WTC11 (cell line): ENCODE measurements around the gene C19orf25. TPM values are rescaled to one million over a fixed set of nuclear protein-coding genes. Genes with fewer than 3 reads are reported as not detected.

Experiments used
- ATAC-seq: fragments of 200-7000 bp; cut with Tn5 transposase; 2 replicates; pipeline ENCODE4 v1.10.0; 2021; ENCODE audit warnings: mild to moderate bottlenecking, moderate library complexity
- CTCF ChIA-PET: fragments of 300-600 bp; sonication (Branson Sonifier 250); formaldehyde crosslinking; loops from one replicate; lab custom pipeline; 2021; ENCODE audit warnings: antibody characterized with exemption; lab: Charles Lee
- POLR2A ChIA-PET: fragments of 350-600 bp; sonication (Branson Sonifier 250); formaldehyde crosslinking; loops from one replicate; lab custom pipeline; 2021; ENCODE audit warnings: antibody characterized with exemption; lab: Charles Lee
- DNase-seq: peaks from one replicate; pipeline ENCODE4 v3.0.0; 2021; ENCODE audit warnings: low spot score
- H3K27ac Mint-ChIP-seq: 2 replicates; pipeline ENCODE4 v1.8.0; 2021; ENCODE audit warnings: mixed read lengths
- H3K27me3 Mint-ChIP-seq: 2 replicates; pipeline ENCODE4 v1.8.0; 2021; ENCODE audit warnings: low read depth, mild to moderate bottlenecking, moderate library complexity, mixed read lengths
- H3K36me3 Mint-ChIP-seq: 2 replicates; pipeline ENCODE4 v1.8.0; 2021; ENCODE audit warnings: mixed read lengths
- H3K4me1 Mint-ChIP-seq: 2 replicates; pipeline ENCODE4 v1.8.0; 2022; ENCODE audit warnings: mixed read lengths
- H3K4me3 Mint-ChIP-seq: 2 replicates; pipeline ENCODE4 v1.8.0; 2021; ENCODE audit warnings: mild to moderate bottlenecking, moderate library complexity, mixed read lengths
- H3K9me3 Mint-ChIP-seq: 2 replicates; pipeline ENCODE4 v1.8.0; 2021; ENCODE audit warnings: mixed read lengths
- CREM ChIP-seq: sonication (generic); formaldehyde crosslinking; IDR thresholded peaks from 2 replicates; pipeline ENCODE4 v1.8.1; 2022; ENCODE audit warnings: mild to moderate bottlenecking, missing genetic modification reagents, moderate library complexity
- GRHL2 ChIP-seq: fragments of 250-450 bp; sonication (Bioruptor Pico); IDR thresholded peaks from 2 replicates; pipeline ENCODE4 v1.8.0; 2022; ENCODE audit warnings: mild to moderate bottlenecking, moderate library complexity; ENCODE audit not compliant: insufficient replicate concordance, severe bottlenecking
- GTF2I ChIP-seq: fragments of 250-450 bp; sonication (Bioruptor Pico); conservative IDR thresholded peaks from 2 replicates; pipeline ENCODE4 v1.4.0; 2021; ENCODE audit warnings: mild to moderate bottlenecking
- JUN ChIP-seq: sonication (generic); formaldehyde crosslinking; IDR thresholded peaks from 2 replicates; pipeline ENCODE4 v1.8.0; 2023; ENCODE audit warnings: mild to moderate bottlenecking, missing genetic modification reagents
- MXD4 ChIP-seq: fragments of 250-450 bp; sonication (Bioruptor Pico); IDR thresholded peaks from 2 replicates; pipeline ENCODE4 v1.8.0; 2021; ENCODE audit warnings: mild to moderate bottlenecking, moderate library complexity, borderline replicate concordance
- NR1H2 ChIP-seq: sonication (generic); formaldehyde crosslinking; IDR thresholded peaks from 2 replicates; pipeline ENCODE4 v1.9.0; 2021; ENCODE audit warnings: mild to moderate bottlenecking, moderate library complexity, missing genetic modification reagents
- NR3C1 ChIP-seq: sonication (generic); formaldehyde crosslinking; conservative IDR thresholded peaks from 2 replicates; pipeline ENCODE4 v1.8.1; 2023; ENCODE audit warnings: low read depth, mild to moderate bottlenecking, missing genetic modification reagents
- RELA ChIP-seq: sonication (generic); formaldehyde crosslinking; IDR thresholded peaks from 2 replicates; pipeline ENCODE4 v1.8.1; 2022; ENCODE audit warnings: missing genetic modification reagents, mild to moderate bottlenecking, borderline replicate concordance
- SMAD4 ChIP-seq: sonication (generic); formaldehyde crosslinking; IDR thresholded peaks from 2 replicates; pipeline ENCODE4 v1.8.0; 2022; ENCODE audit warnings: mild to moderate bottlenecking, missing genetic modification reagents
- SP1 ChIP-seq: sonication (generic); formaldehyde crosslinking; conservative IDR thresholded peaks from 2 replicates; pipeline ENCODE4 v1.8.1; 2022; ENCODE audit warnings: missing genetic modification reagents
- TEAD4 ChIP-seq: sonication (generic); formaldehyde crosslinking; IDR thresholded peaks from 2 replicates; pipeline ENCODE4 v1.8.0; 2022; ENCODE audit warnings: mild to moderate bottlenecking, missing genetic modification reagents
- ZNF317 ChIP-seq: sonication (generic); formaldehyde crosslinking; IDR thresholded peaks from 2 replicates; pipeline ENCODE4 v1.8.1; 2023; ENCODE audit warnings: low read depth, mild to moderate bottlenecking, moderate library complexity, missing genetic modification reagents, borderline replicate concordance
- total RNA-seq: library from RNA; stranded (reverse); gene quantifications from 3 replicates; pipeline ENCODE4 v1.2.3, GENCODE V29; 2021
- TF ChIP-seq, protein P1 (sequence below): sonication (generic); formaldehyde crosslinking; IDR thresholded peaks from 2 replicates; pipeline ENCODE4 v1.8.0; 2023; ENCODE audit warnings: missing genetic modification reagents
- TF ChIP-seq, protein P2 (sequence below): sonication (generic); formaldehyde crosslinking; IDR thresholded peaks from 2 replicates; pipeline ENCODE4 v1.8.1; 2022; ENCODE audit warnings: missing genetic modification reagents, borderline replicate concordance
- TF ChIP-seq, protein P3 (sequence below): fragments of 250-450 bp; sonication (Bioruptor Pico); IDR thresholded peaks from 2 replicates; pipeline ENCODE4 v1.9.0; 2021; ENCODE audit warnings: mild to moderate bottlenecking, borderline replicate concordance
- TF ChIP-seq, protein P4 (sequence below): fragments of 250-450 bp; sonication (Bioruptor Pico); IDR thresholded peaks from 2 replicates; pipeline ENCODE4 v2.1.2; 2022; ENCODE audit warnings: mild to moderate bottlenecking, moderate library complexity
- TF ChIP-seq, protein P5 (sequence below): sonication (generic); formaldehyde crosslinking; IDR thresholded peaks from 2 replicates; pipeline ENCODE4 v1.8.1; 2023; ENCODE audit warnings: mild to moderate bottlenecking, missing genetic modification reagents

The C19orf25 gene
- total RNA-seq, 1 experiment from 2014 or later, result 65.7 TPM

DNA sequence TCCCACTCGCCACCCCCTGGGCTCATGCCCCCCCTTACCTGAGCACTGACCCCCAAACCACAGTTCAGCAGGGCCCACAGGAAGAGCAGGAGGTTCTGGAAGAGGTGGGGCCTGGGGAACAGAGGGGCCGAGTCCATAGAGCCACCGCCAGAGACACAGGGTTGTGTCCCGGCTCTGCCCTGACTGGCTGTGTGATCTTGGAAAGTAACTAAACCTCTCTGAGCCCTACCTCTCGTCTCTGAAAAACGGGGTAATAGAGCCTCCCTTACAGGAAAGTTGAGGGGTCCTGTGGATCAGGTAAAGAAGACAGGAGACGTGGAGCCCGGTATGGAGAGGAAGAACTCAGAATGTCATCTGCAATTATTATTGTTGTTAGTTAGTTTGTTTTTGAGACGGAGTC is 31.8 kb upstream of the C19orf25 start:
- ATAC-seq (no peak), DNase-seq (no peak)
- Mint-ChIP-seq H3K9me3 (no peaks in the 10 kb centered on the region), H3K36me3 (no peaks in the 10 kb centered on the region), H3K27ac (no peak overlapping the region), H3K4me1 (no peaks in the 10 kb centered on the region), H3K27me3 (peaks cover 50% of the 10 kb centered on the region), H3K4me3 (no peak overlapping the region)
- CTCF ChIA-PET, result no interaction called here
- POLR2A ChIA-PET, result no interaction called here
- TF ChIP-seq GRHL2 (CRISPR knock-in tag) (no peak), NR3C1 (CRISPR knock-in tag) (no peak), JUN (CRISPR knock-in tag) (no peak), ZNF317 (CRISPR knock-in tag) (no peak), TEAD4 (CRISPR knock-in tag) (no peak)
- TF ChIP-seq, protein P1, sequence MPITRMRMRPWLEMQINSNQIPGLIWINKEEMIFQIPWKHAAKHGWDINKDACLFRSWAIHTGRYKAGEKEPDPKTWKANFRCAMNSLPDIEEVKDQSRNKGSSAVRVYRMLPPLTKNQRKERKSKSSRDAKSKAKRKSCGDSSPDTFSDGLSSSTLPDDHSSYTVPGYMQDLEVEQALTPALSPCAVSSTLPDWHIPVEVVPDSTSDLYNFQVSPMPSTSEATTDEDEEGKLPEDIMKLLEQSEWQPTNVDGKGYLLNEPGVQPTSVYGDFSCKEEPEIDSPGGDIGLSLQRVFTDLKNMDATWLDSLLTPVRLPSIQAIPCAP (CRISPR knock-in tag), result no peak
- TF ChIP-seq, protein P2, sequence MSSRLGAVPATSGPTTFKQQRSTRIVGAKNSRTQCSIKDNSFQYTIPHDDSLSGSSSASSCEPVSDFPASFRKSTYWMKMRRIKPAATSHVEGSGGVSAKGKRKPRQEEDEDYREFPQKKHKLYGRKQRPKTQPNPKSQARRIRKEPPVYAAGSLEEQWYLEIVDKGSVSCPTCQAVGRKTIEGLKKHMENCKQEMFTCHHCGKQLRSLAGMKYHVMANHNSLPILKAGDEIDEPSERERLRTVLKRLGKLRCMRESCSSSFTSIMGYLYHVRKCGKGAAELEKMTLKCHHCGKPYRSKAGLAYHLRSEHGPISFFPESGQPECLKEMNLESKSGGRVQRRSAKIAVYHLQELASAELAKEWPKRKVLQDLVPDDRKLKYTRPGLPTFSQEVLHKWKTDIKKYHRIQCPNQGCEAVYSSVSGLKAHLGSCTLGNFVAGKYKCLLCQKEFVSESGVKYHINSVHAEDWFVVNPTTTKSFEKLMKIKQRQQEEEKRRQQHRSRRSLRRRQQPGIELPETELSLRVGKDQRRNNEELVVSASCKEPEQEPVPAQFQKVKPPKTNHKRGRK (CRISPR knock-in tag), result no peak

DNA sequence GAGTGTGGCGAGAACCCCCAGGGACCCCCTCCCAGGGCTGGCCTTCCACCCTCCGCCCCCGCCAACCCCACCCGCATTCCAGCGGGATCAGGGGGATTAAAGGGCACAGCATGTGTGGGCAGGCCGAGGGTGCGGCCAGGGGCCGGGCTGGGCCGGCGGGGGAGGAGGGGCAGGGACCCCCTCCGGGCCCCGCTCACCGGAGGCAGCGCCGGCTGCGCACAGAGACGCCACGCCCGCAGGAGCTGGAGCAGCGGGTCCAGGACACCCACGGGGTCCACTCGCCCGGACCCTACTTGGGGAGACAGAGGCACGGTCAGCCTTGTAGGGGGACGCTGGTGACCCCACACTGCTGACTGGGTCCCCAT is 31.4 kb upstream of the C19orf25 start:
- POLR2A ChIA-PET, result no interaction called here
- Mint-ChIP-seq H3K4me3 (no peak overlapping the region), H3K4me1 (no peaks in the 10 kb centered on the region), H3K27ac (no peak overlapping the region), H3K36me3 (no peaks in the 10 kb centered on the region), H3K27me3 (peaks cover 54% of the 10 kb centered on the region), H3K9me3 (no peaks in the 10 kb centered on the region)
- no peak for TF ChIP-seq SP1
- no peak for TF ChIP-seq MXD4
- no peak for TF ChIP-seq SMAD4
- TF ChIP-seq, protein P3, sequence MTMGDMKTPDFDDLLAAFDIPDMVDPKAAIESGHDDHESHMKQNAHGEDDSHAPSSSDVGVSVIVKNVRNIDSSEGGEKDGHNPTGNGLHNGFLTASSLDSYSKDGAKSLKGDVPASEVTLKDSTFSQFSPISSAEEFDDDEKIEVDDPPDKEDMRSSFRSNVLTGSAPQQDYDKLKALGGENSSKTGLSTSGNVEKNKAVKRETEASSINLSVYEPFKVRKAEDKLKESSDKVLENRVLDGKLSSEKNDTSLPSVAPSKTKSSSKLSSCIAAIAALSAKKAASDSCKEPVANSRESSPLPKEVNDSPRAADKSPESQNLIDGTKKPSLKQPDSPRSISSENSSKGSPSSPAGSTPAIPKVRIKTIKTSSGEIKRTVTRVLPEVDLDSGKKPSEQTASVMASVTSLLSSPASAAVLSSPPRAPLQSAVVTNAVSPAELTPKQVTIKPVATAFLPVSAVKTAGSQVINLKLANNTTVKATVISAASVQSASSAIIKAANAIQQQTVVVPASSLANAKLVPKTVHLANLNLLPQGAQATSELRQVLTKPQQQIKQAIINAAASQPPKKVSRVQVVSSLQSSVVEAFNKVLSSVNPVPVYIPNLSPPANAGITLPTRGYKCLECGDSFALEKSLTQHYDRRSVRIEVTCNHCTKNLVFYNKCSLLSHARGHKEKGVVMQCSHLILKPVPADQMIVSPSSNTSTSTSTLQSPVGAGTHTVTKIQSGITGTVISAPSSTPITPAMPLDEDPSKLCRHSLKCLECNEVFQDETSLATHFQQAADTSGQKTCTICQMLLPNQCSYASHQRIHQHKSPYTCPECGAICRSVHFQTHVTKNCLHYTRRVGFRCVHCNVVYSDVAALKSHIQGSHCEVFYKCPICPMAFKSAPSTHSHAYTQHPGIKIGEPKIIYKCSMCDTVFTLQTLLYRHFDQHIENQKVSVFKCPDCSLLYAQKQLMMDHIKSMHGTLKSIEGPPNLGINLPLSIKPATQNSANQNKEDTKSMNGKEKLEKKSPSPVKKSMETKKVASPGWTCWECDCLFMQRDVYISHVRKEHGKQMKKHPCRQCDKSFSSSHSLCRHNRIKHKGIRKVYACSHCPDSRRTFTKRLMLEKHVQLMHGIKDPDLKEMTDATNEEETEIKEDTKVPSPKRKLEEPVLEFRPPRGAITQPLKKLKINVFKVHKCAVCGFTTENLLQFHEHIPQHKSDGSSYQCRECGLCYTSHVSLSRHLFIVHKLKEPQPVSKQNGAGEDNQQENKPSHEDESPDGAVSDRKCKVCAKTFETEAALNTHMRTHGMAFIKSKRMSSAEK (CRISPR knock-in tag), result no peak
- no peak for TF ChIP-seq RELA (CRISPR knock-in tag)
- TF ChIP-seq CREM (CRISPR knock-in tag), result no peak
- TF ChIP-seq NR1H2 (CRISPR knock-in tag), result no peak
- ATAC-seq (no peak), DNase-seq (no peak)
- CTCF ChIA-PET, result no interaction called here

DNA sequence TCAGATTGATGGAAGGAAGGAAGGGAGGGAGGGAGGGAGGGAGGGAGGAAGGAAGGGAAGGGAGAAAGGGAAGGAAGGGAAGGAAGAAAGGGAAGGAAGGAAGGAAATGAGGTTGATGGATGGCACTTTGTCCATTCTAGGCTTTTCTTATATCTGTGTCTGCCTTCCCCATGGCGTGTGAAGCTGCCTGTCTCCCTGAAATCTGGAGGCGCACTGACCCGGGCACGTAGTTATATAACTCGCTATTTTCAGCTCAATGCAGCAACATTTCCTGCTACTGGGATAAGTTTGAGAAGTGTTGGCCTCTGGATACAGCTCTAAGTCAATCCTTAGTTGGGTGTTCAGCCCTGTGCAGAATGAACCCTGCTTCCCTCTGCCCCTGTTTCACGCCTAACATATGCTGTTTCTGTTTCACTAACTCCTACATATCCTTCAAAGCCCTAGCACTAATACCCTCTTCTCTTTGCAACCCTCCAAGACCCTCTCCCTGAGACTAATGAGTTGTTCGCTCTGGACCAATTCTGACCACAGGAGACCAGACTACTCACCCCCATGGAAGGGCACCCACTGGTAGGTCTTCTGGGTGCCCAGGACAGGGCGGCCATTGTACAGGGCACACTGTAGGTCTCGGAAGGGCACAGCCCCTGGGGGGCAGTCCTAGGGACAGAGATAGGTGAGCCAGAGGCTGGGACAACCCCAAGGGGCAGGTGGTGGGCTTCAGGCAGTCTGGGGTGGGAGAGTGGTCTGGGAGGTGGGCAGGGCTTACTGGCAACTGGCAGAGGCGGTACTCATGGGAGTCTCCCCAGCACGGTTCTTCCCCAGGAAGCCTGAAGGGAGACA is 30.8 kb upstream of the C19orf25 start:
- POLR2A ChIA-PET, result no interaction called here
- CTCF ChIA-PET, result interaction anchor here (0.7 to 1.8 kb wide), 2 partner anchors 14 to 19 kb away, joined by 4 read pairs; partner anchors contain the start of genes PLK5 and REEP6
- H3K36me3 Mint-ChIP-seq, result no peaks in the 10 kb centered on the region
- no peak overlapping the region for H3K27ac Mint-ChIP-seq
- H3K4me1 Mint-ChIP-seq, result no peaks in the 10 kb centered on the region
- peaks cover 58% of the 10 kb centered on the region for H3K27me3 Mint-ChIP-seq
- ATAC-seq (no peak), DNase-seq (no peak)
- H3K4me3 Mint-ChIP-seq, result no peak overlapping the region
- H3K9me3 Mint-ChIP-seq, result no peaks in the 10 kb centered on the region
- TF ChIP-seq, protein P4, sequence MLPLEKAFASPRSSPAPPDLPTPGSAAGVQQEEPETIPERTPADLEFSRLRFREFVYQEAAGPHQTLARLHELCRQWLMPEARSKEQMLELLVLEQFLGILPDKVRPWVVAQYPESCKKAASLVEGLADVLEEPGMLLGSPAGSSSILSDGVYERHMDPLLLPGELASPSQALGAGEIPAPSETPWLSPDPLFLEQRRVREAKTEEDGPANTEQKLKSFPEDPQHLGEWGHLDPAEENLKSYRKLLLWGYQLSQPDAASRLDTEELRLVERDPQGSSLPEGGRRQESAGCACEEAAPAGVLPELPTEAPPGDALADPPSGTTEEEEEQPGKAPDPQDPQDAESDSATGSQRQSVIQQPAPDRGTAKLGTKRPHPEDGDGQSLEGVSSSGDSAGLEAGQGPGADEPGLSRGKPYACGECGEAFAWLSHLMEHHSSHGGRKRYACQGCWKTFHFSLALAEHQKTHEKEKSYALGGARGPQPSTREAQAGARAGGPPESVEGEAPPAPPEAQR (CRISPR knock-in tag), result no peak
- TF ChIP-seq, protein P5, sequence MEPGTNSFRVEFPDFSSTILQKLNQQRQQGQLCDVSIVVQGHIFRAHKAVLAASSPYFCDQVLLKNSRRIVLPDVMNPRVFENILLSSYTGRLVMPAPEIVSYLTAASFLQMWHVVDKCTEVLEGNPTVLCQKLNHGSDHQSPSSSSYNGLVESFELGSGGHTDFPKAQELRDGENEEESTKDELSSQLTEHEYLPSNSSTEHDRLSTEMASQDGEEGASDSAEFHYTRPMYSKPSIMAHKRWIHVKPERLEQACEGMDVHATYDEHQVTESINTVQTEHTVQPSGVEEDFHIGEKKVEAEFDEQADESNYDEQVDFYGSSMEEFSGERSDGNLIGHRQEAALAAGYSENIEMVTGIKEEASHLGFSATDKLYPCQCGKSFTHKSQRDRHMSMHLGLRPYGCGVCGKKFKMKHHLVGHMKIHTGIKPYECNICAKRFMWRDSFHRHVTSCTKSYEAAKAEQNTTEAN (CRISPR knock-in tag), result no peak
- no peak for TF ChIP-seq GTF2I (CRISPR knock-in tag)
- TF ChIP-seq, protein P3 (CRISPR knock-in tag), result no peak
